GM12875 (cell line): ENCODE measurements around the gene GON4L.
"Not testable (repeated sequence)": the region's sequence is repeated elsewhere in the genome, so short reads cannot be mapped to it uniquely, and the experiment has no call there.

Source experiments
- H3K4me3 ChIP-seq: one replicate; pipeline ENCODE4 v1.5.1; 2011; ENCODE audit warnings: low read depth, low read length, control low read depth
- TF ChIP-seq, protein P1 (sequence below): IDR thresholded peaks from 2 replicates; pipeline ENCODE4 v1.5.1; 2011; ENCODE audit warnings: low read depth, mild to moderate bottlenecking, control low read depth, inconsistent platforms, low read length, moderate library complexity, borderline replicate concordance; ENCODE audit not compliant: insufficient read depth

GON4L gene

GRCh38 chr1:155709391-155709790 is 147.6 kb downstream of the GON4L start:
- TF ChIP-seq, protein P1, sequence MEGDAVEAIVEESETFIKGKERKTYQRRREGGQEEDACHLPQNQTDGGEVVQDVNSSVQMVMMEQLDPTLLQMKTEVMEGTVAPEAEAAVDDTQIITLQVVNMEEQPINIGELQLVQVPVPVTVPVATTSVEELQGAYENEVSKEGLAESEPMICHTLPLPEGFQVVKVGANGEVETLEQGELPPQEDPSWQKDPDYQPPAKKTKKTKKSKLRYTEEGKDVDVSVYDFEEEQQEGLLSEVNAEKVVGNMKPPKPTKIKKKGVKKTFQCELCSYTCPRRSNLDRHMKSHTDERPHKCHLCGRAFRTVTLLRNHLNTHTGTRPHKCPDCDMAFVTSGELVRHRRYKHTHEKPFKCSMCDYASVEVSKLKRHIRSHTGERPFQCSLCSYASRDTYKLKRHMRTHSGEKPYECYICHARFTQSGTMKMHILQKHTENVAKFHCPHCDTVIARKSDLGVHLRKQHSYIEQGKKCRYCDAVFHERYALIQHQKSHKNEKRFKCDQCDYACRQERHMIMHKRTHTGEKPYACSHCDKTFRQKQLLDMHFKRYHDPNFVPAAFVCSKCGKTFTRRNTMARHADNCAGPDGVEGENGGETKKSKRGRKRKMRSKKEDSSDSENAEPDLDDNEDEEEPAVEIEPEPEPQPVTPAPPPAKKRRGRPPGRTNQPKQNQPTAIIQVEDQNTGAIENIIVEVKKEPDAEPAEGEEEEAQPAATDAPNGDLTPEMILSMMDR: no peak
- no peak overlapping the region for H3K4me3 ChIP-seq

DNA sequence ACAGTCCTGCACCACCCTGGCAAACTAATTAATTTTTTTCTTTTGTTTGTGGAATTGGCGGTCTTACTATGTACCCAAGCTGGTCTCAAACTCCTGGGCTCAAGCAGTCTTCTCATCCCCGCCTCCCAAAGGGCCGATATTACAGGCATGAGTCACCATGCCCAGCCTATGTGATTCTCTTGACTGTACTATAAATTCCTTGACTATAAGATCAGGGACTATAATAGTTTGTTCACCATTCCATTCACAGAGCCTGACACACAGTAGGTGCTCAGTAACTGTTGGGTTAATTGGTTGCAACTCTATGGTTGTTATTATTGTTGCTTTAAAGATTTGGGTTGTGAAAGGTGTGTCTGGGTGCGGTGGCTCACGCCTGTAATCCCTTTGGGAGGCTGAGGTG is 150.9 kb downstream of the GON4L start:
- TF ChIP-seq, protein P1: no peak
- H3K4me3 ChIP-seq: no peak overlapping the region

DNA sequence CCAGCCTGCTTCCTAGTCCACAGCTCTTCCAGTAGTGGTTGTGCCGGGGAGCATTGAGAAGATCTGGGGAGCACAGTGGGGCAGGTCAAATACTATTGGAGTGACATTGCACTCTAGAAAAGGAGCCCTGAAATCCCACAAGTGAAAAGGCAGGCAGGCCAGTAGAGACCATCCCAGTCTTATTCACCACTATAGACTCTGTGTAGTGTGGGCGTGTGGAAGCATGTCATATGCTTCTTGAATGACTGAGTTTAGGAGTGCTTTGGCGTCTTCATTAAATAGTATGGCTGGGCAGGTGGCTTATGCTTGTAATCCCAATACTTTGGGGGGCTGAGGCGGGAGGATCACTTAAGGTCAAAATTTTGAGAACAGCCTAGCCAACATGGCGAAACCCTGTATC is 152.6 kb downstream of the GON4L start:
- H3K4me3 ChIP-seq: not testable (repeated sequence)

GRCh38 chr1:155703216-155703615 is 153.8 kb downstream of the GON4L start:
- TF ChIP-seq, protein P1: no peak
- H3K4me3 ChIP-seq: no peak overlapping the region

DNA sequence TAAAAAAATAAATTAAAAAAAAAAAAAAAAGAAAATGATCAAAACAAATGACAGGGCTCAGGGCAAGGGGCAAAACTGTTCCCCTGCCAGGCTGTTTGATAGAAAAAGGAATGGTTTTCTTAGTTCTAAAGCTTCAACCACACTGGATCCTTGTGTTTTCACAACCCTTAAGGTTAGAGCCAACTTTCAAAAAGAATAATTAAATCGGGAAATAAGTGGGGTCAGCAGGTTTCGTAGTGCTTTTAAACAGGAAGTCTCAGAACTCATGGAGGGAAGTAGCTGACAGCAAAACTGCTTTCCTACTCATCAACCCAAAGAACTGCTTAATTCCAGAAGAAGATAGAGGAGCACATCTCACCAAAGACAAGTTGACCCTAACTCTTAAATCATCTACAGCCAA is 155.3 kb downstream of the GON4L start:
- H3K4me3 ChIP-seq: not testable (repeated sequence)
